Tibial nerve (tissue), 4 donors: ENCODE data around the gene HSPA1L.

Experiments used
- CTCF ChIP-seq, 5 experiments: fragments of 200-600 bp in 3 of 5; fragments of 450-650 bp in 2 of 5; sonication (generic) in 3 of 5; IDR thresholded peaks; one replicate each; pipeline ENCODE4 v1.5.1; 2016 to 2019; ENCODE audit warnings: antibody characterized with exemption in 5 of 5, mild to moderate bottlenecking in 3 of 5, moderate library complexity in 2 of 5
- EP300 ChIP-seq, 2 donors: sonication (generic); formaldehyde crosslinking; IDR thresholded peaks; one replicate each; pipeline ENCODE4 v1.6.1; 2017; ENCODE audit warnings: antibody characterized with exemption in 2 of 2, mild to moderate bottlenecking in 1 of 2
- POLR2A ChIP-seq, 2 donors: fragments of 450-650 bp; IDR thresholded peaks; one replicate each; pipeline ENCODE4 v1.6.1; 2017; ENCODE audit warnings: antibody characterized with exemption in 2 of 2, mild to moderate bottlenecking in 2 of 2, moderate library complexity in 2 of 2

- TF ChIP-seq POLR2A (IDR thresholded peaks at IDR 0.05) (no peak), CTCF (IDR thresholded peaks at IDR 0.05) (no peak), EP300 (IDR thresholded peaks at IDR 0.05) (no peak)
Measured at GRCh38 chr6:31794294-31794865, 20.7 kb downstream of the HSPA1L start.
